Lower lobe of right lung (tissue), 2 donors: ENCODE results near the gene CERKL. TPM values are rescaled to one million over a fixed set of nuclear protein-coding genes. Genes with fewer than 3 reads are reported as not detected.

ENCODE experiments used
- ATAC-seq, 2 donors: fragments of 200-7000 bp; cut with Tn5 transposase; one replicate each; pipeline ENCODE4 v1.9.1; 2020 to 2022; ENCODE audit warnings: mild to moderate bottlenecking in 2 of 2, moderate library complexity in 2 of 2
- DNase-seq: peaks from one replicate; pipeline ENCODE4 v3.0.0-alpha.2; 2020
- H3K27ac ChIP-seq: fragments of 200-600 bp; one replicate; pipeline ENCODE4 v1.8.0; 2022
- H3K27me3 ChIP-seq: fragments of 200-600 bp; one replicate; pipeline ENCODE4 v1.8.0; 2022; ENCODE audit warnings: low read depth
- H3K36me3 ChIP-seq: fragments of 200-600 bp; one replicate; pipeline ENCODE4 v1.8.0; 2022; ENCODE audit warnings: mild to moderate bottlenecking
- H3K4me1 ChIP-seq: fragments of 200-600 bp; one replicate; pipeline ENCODE4 v1.8.0; 2022
- H3K4me3 ChIP-seq: fragments of 200-600 bp; one replicate; pipeline ENCODE4 v1.8.0; 2022; ENCODE audit warnings: mild to moderate bottlenecking
- H3K9me3 ChIP-seq: fragments of 200-600 bp; one replicate; pipeline ENCODE4 v1.8.0; 2022
- CTCF ChIP-seq: fragments of 200-600 bp; IDR thresholded peaks from one replicate; pipeline ENCODE4 v1.8.0; 2022; ENCODE audit warnings: antibody characterized with exemption, mild to moderate bottlenecking
- intact Hi-C: fragments of 100-400 bp; cut with DNase I; formaldehyde crosslinking; loops from one replicate; pipeline ENCODE4 v1.11.0; 2022
- total RNA-seq: library from RNA; stranded (reverse); fragmentation: NEBNext Ultra II Directional; extraction: Animal tissue kit (Norgen Biotek cat#: 25700); gene quantifications from one replicate; pipeline ENCODE4 v1.2.1, GENCODE V29; 2021
- donor health status: DM: no; HTN: yes; CAD: no; lungs with severe emphysema.

CERKL gene
- total RNA-seq, 1 donor from 2014 or later: 1.7 TPM

DNA sequence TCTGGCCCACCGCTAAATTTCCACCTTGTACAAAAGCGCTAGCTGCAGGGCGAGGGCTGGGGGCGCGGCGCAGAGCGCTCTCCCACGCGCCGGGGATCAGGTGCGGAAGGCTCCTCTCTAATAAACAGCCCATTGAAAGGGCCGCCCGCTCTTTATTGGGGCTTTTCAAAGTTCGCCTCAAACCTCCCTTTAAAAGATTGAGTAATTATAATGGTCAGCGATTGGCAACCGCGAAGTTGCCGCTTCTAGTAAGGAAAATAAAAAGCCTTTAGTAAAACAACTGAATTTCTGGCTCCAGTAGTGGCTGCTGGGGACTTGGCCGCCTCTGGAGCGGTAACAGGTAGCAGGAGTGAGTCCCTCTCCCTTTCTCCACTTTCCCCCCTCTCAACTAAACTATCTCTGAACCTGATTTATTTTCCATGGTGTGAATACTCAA lies 22.7 kb upstream of the CERKL start:
- TF ChIP-seq CTCF: no peak
- peaks cover 26% of the 10 kb centered on the region for H3K4me1 ChIP-seq
- intact Hi-C loops: no loop called here
- peaks cover 82% of the 10 kb centered on the region for H3K27me3 ChIP-seq
- H3K9me3 ChIP-seq: no peaks in the 10 kb centered on the region
- H3K27ac ChIP-seq: no peak overlapping the region
- no peaks in the 10 kb centered on the region for H3K36me3 ChIP-seq
- ATAC-seq (no peak), DNase-seq (no peak)
- H3K4me3 ChIP-seq: no peak overlapping the region

- Histone ChIP-seq H3K4me1 (peaks cover 21% of the 10 kb centered on the region), H3K4me3 (no peak overlapping the region), H3K36me3 (no peaks in the 10 kb centered on the region), H3K27ac (no peak overlapping the region), H3K27me3 (peaks cover 81% of the 10 kb centered on the region), H3K9me3 (no peaks in the 10 kb centered on the region)
- TF ChIP-seq CTCF: no peak
- ATAC-seq (no peak), DNase-seq (no peak)
- intact Hi-C loops: no loop called here
Observed at GRCh38 chr2:181678861-181679543, 22.1 kb upstream of the CERKL start.

DNA sequence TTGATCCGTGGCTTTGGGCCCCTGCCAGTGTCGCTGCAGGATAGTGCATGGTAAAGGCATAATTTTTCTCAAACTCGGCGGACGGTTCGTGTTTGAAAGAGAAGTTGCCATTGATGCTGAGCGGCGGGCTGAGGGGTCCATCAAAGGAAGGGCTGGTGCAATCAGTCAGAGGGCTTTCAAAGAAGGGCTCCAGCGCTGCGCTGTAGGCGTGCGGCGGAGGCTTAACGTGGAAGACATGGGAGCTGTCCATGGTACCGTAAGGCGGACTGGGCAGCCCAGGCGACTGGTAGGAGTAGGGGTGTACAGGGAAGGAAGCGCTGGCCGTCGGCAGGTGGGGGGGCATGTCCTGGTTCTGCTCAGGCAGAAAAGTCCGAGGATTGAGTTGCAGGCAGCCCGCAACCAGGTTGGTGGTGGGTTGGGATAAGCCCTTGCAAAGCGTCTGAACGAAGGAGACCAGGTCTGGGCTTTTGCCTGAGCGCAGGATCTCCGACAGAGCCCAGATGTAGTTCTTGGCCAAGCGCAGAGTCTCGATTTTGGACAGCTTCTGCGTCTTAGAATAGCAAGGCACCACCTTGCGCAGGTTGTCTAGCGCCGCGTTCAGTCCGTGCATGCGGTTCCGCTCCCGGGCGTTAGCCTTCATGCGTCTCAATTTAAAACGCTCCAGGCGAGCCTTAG lies 21.1 kb upstream of the CERKL start:
- ATAC-seq (peak; percentile 84 to 85), DNase-seq (peak; percentile 69)
- TF ChIP-seq CTCF: no peak
- Histone ChIP-seq H3K4me1 (peaks cover 11% of the 10 kb centered on the region), H3K4me3 (no peak overlapping the region), H3K9me3 (no peaks in the 10 kb centered on the region), H3K36me3 (no peaks in the 10 kb centered on the region), H3K27me3 (peaks cover 72% of the 10 kb centered on the region), H3K27ac (no peak overlapping the region)
- intact Hi-C loops: no loop called here

DNA sequence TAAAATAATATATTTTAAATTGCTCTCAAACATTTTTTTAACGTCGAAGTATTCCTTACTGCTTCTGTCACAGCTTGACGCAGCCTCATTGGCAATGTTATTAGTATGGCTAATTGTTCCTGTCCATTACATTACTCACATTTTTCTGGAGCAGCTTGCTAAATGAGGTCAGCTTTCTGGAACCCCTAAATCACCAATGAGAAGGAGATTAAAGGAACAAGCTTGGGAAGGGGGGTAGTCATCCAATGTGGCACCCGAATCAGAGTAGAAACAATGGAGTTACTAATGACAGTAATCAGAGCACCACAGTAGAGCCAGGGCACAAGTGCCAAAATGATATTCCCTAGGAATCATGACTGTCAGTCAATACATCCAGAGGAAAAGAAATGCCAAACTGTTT lies 18.3 kb upstream of the CERKL start:
- no peak overlapping the region for H3K4me3 ChIP-seq
- TF ChIP-seq CTCF: no peak
- no peaks in the 10 kb centered on the region for H3K36me3 ChIP-seq
- no peaks in the 10 kb centered on the region for H3K9me3 ChIP-seq
- intact Hi-C loops: no loop called here
- ATAC-seq (no peak), DNase-seq (no peak)
- no peaks in the 10 kb centered on the region for H3K4me1 ChIP-seq
- no peak overlapping the region for H3K27ac ChIP-seq
- H3K27me3 ChIP-seq: peaks cover 44% of the 10 kb centered on the region

- no peaks in the 10 kb centered on the region for H3K4me1 ChIP-seq
- ATAC-seq: no peak
- intact Hi-C loops: no loop called here
- no peak overlapping the region for H3K4me3 ChIP-seq
- H3K27ac ChIP-seq: no peak overlapping the region
- no peak for TF ChIP-seq CTCF
- no peak for DNase-seq
- H3K36me3 ChIP-seq: no peaks in the 10 kb centered on the region
- peaks cover 36% of the 10 kb centered on the region for H3K27me3 ChIP-seq
- no peaks in the 10 kb centered on the region for H3K9me3 ChIP-seq
Observed at GRCh38 chr2:181674461-181674860, 17.6 kb upstream of the CERKL start.
